Lower leg skin (tissue), 3 donors: ENCODE results near the gene PCSK6.

Source experiments
- CTCF ChIP-seq, 3 donors: fragments of 450-650 bp; IDR thresholded peaks; one replicate each; pipeline ENCODE4 v1.5.1; 2016; ENCODE audit warnings: antibody characterized with exemption in 3 of 3, mild to moderate bottlenecking in 3 of 3, moderate library complexity in 2 of 3
- POLR2A ChIP-seq, 2 donors: fragments of 450-650 bp; IDR thresholded peaks; one replicate each; pipeline ENCODE4 v1.6.1; 2016 to 2017; ENCODE audit warnings: antibody characterized with exemption in 2 of 2, mild to moderate bottlenecking in 1 of 2, moderate library complexity in 1 of 2

GRCh38 chr15:101329867-101330380, 159.6 kb downstream of the PCSK6 start:
- no peak for TF ChIP-seq CTCF (IDR thresholded peaks at IDR 0.05)
- TF ChIP-seq POLR2A (IDR thresholded peaks at IDR 0.05), result no peak
